H1 (cell line): Measurements from ENCODE around the gene DDX51. TPM values are rescaled to one million over a fixed set of nuclear protein-coding genes. Genes with fewer than 3 reads are reported as not detected.

Experiments
- CTCF ChIA-PET: fragments of 300-600 bp; sonication (Branson Sonifier 250); formaldehyde crosslinking; loops from one replicate; lab custom pipeline; 2021; ENCODE audit not compliant: partially characterized antibody; lab: Charles Lee
- POLR2A ChIA-PET: fragments of 300-600 bp; sonication (Branson Sonifier 250); formaldehyde crosslinking; loops from one replicate; lab custom pipeline; 2021; ENCODE audit warnings: inconsistent platforms; ENCODE audit not compliant: partially characterized antibody; lab: Charles Lee
- DNase-seq, 2 experiments: peaks; one replicate each; pipeline versions ENCODE4 v3.0.0 to v3.0.0-alpha.2; 2010 to 2022; ENCODE audit warnings: low spot score in 2 of 2, low read depth in 1 of 2, mixed read lengths in 1 of 2
- FAIRE-seq: peaks from 2 replicates; lab custom pipeline; 2011; peaks lifted over from hg19 to GRCh38; lab: Jason Lieb, UNC
- H2AFZ ChIP-seq: 2 replicates; pipeline ENCODE4 v1.8.1; 2012; ENCODE audit warnings: low read length, inconsistent platforms
- H2AK5ac ChIP-seq: 2 replicates; pipeline ENCODE4 v1.6.1; 2013; ENCODE audit warnings: low read depth, low read length
- H2BK120ac ChIP-seq: replicated peaks from 2 replicates; pipeline ENCODE3; 2013; ENCODE audit warnings: low read depth, low read length, inconsistent platforms
- H2BK12ac ChIP-seq: 2 replicates; pipeline ENCODE4 v1.6.1; 2013; ENCODE audit warnings: low read depth, low read length
- H2BK15ac ChIP-seq: 2 replicates; pipeline ENCODE4 v1.6.1; 2013; ENCODE audit warnings: low read length
- H2BK20ac ChIP-seq: 2 replicates; pipeline ENCODE4 v1.6.1; 2013; ENCODE audit warnings: low read length
- H2BK5ac ChIP-seq: 2 replicates; pipeline ENCODE4 v1.6.1; 2013; ENCODE audit warnings: low read depth, low read length
- H3K14ac ChIP-seq: 2 replicates; pipeline ENCODE4 v1.6.1; 2013; ENCODE audit warnings: inconsistent platforms; ENCODE audit not compliant: insufficient read length
- H3K18ac ChIP-seq: 2 replicates; pipeline ENCODE4 v1.6.1; 2013; ENCODE audit warnings: low read length; ENCODE audit errors: extremely low read depth
- H3K23ac ChIP-seq: 2 replicates; pipeline ENCODE4 v1.6.1; 2013; ENCODE audit warnings: inconsistent platforms; ENCODE audit not compliant: insufficient read length
- H3K23me2 ChIP-seq: 2 replicates; pipeline ENCODE4 v1.6.1; 2013; ENCODE audit warnings: low read depth, low read length
- H3K27ac ChIP-seq: 2 replicates; pipeline ENCODE4 v1.6.1; 2011; ENCODE audit warnings: low read depth, low read length, inconsistent platforms
- H3K27me3 ChIP-seq, 4 experiments: replicated peaks in 1 of 4; 1 replicate in 1 of 4; 2 replicates in 3 of 4; pipeline versions ENCODE4 v1.6.1 to v1.8.1; 2011 to 2013; ENCODE audit warnings: low read length in 3 of 4, mild to moderate bottlenecking in 3 of 4, inconsistent platforms in 2 of 4, mixed read lengths in 2 of 4, moderate library complexity in 1 of 4; ENCODE audit not compliant: control insufficient read depth in 3 of 4, insufficient read depth in 3 of 4; ENCODE audit errors: extremely low read depth in 1 of 4
- H3K36me3 ChIP-seq, 4 experiments: 2 replicates each; pipeline versions ENCODE4 v1.6.1 to v1.8.1; 2011 to 2013; ENCODE audit warnings: mild to moderate bottlenecking in 4 of 4, low read length in 3 of 4, moderate library complexity in 2 of 4, control low read depth in 1 of 4, inconsistent platforms in 1 of 4; ENCODE audit not compliant: insufficient read depth in 4 of 4, control insufficient read depth in 2 of 4
- H3K4ac ChIP-seq: replicated peaks from 2 replicates; pipeline ENCODE3; 2013; ENCODE audit warnings: low read length, low read depth, mixed read lengths, inconsistent platforms; ENCODE audit not compliant: insufficient read length
- H3K4me1 ChIP-seq, 4 experiments: replicated peaks in 1 of 4; 1 replicate in 1 of 4; 2 replicates in 3 of 4; pipeline versions ENCODE4 v1.6.1 to v1.8.1; 2011 to 2013; ENCODE audit warnings: low read length in 3 of 4, inconsistent platforms in 2 of 4, mixed read lengths in 1 of 4; ENCODE audit not compliant: insufficient read depth in 4 of 4, control insufficient read depth in 3 of 4
- H3K4me2 ChIP-seq, 2 experiments: 2 replicates each; pipeline versions ENCODE4 v1.6.1 to v1.8.1; 2011 to 2013; ENCODE audit warnings: low read depth in 2 of 2, low read length in 2 of 2, control low read depth in 1 of 2, inconsistent platforms in 1 of 2, mild to moderate bottlenecking in 1 of 2; ENCODE audit not compliant: insufficient read depth in 1 of 2
- H3K4me3 ChIP-seq, 4 experiments: fragments of 200-600, 300-600 bp in 1 of 4; sonication (generic), shearing (Covaris generic), sonication (Bioruptor Twin) in 1 of 4; 2 replicates each; pipeline versions ENCODE4 v1.5.1 to v1.8.1; 2011 to 2016; ENCODE audit warnings: low read length in 4 of 4, low read depth in 3 of 4, control low read depth in 2 of 4, inconsistent platforms in 2 of 4, mild to moderate bottlenecking in 2 of 4, mixed read lengths in 1 of 4, moderate library complexity in 1 of 4; ENCODE audit not compliant: insufficient read depth in 2 of 4; ENCODE audit errors: extremely low read depth in 1 of 4
- H3K56ac ChIP-seq: replicated peaks from 2 replicates; pipeline ENCODE3; 2013; ENCODE audit warnings: low read depth, mild to moderate bottlenecking, mixed read lengths, low read length, inconsistent platforms; ENCODE audit not compliant: insufficient read length
- H3K79me1 ChIP-seq: 2 replicates; pipeline ENCODE4 v1.6.1; 2013; ENCODE audit warnings: low read depth, low read length, control low read depth
- H3K79me2 ChIP-seq, 2 experiments: 2 replicates each; pipeline versions ENCODE4 v1.6.1 to v1.8.1; 2012 to 2013; ENCODE audit warnings: low read length in 2 of 2, mild to moderate bottlenecking in 2 of 2, inconsistent platforms in 1 of 2; ENCODE audit not compliant: insufficient read depth in 2 of 2, control insufficient read depth in 1 of 2
- H3K9ac ChIP-seq, 4 experiments: replicated peaks in 1 of 4; 1 replicate in 1 of 4; 2 replicates in 3 of 4; pipeline versions ENCODE4 v1.6.1 to v1.8.1; 2011 to 2013; ENCODE audit warnings: low read depth in 3 of 4, low read length in 3 of 4, control low read depth in 2 of 4, mild to moderate bottlenecking in 2 of 4, moderate library complexity in 2 of 4, inconsistent platforms in 1 of 4; ENCODE audit errors: extremely low read depth in 1 of 4
- H3K9me3 ChIP-seq, 2 experiments: 2 replicates each; pipeline versions ENCODE4 v1.6.1 to v1.8.1; 2012 to 2013; ENCODE audit warnings: mild to moderate bottlenecking in 2 of 2, moderate library complexity in 2 of 2, control low read depth in 1 of 2, inconsistent platforms in 1 of 2, low read depth in 1 of 2, low read length in 1 of 2, mixed read lengths in 1 of 2; ENCODE audit not compliant: insufficient read depth in 2 of 2
- H4K20me1 ChIP-seq, 2 experiments: replicated peaks in 1 of 2; 2 replicates each; pipeline versions ENCODE3 to v1.8.1; 2011 to 2013; ENCODE audit warnings: inconsistent platforms in 2 of 2, low read length in 2 of 2, mild to moderate bottlenecking in 1 of 2; ENCODE audit not compliant: insufficient read depth in 2 of 2, control insufficient read depth in 1 of 2
- H4K5ac ChIP-seq: 2 replicates; pipeline ENCODE4 v1.6.1; 2013; ENCODE audit warnings: low read length, low read depth, mixed read lengths, inconsistent platforms; ENCODE audit not compliant: insufficient read length
- H4K8ac ChIP-seq: 2 replicates; pipeline ENCODE4 v1.8.0; 2013; ENCODE audit warnings: mild to moderate bottlenecking, moderate library complexity, low read length, inconsistent platforms; ENCODE audit not compliant: insufficient read depth; ENCODE audit errors: extremely low read depth
- H4K91ac ChIP-seq: replicated peaks from 2 replicates; pipeline ENCODE3; 2013; ENCODE audit warnings: low read length, mixed read lengths, inconsistent platforms; ENCODE audit not compliant: insufficient read length
- RAD21 ChIP-seq, 2 experiments: IDR thresholded peaks in 1 of 2; conservative IDR thresholded peaks in 1 of 2; 2 replicates each; pipeline ENCODE4 v1.6.1; 2011; ENCODE audit warnings: low read depth in 2 of 2, low read length in 2 of 2, improper control_type of control experiment in 1 of 2, inconsistent platforms in 1 of 2, mild to moderate bottlenecking in 1 of 2, moderate library complexity in 1 of 2
- RBBP5 ChIP-seq: IDR thresholded peaks from 2 replicates; pipeline ENCODE4 v1.7.1; 2012; ENCODE audit warnings: low read depth, mild to moderate bottlenecking, inconsistent platforms, low read length, moderate library complexity, borderline replicate concordance
- RNF2 ChIP-seq: fragments of 200-900, 300-1000 bp; sonication (generic); IDR thresholded peaks from 2 replicates; pipeline ENCODE4 v1.7.1; 2016; ENCODE audit warnings: borderline replicate concordance, low read depth, mild to moderate bottlenecking, antibody characterized with exemption, low read length; ENCODE audit not compliant: poor library complexity, severe bottlenecking; ENCODE audit errors: missing control alignments
- WGBS, 2 experiments: shearing (Covaris generic) in 1 of 2; methylation state at CpG; one replicate each; pipeline versions ENCODE4 v1.1.6 to v1.1.7; 2013 to 2015; ENCODE audit warnings: low lambda C conversion rate in 2 of 2, mixed read lengths in 2 of 2, inconsistent platforms in 1 of 2, low coverage in 1 of 2, missing lambda C conversion rate in 1 of 2; ENCODE audit not compliant: insufficient replicate concordance in 2 of 2, insufficient coverage in 1 of 2, insufficient read length in 1 of 2; ENCODE audit errors: extremely low coverage in 1 of 2, missing lambda C conversion rate in 1 of 2; 5-methylcytosine and 5-hydroxymethylcytosine counted together
- polyA plus RNA-seq, 7 experiments: library from polyadenylated mRNA; depleted of rRNA in 3 of 7; stranded (reverse) in 5 of 7; unstranded in 2 of 7; fragments of >200 nt in 5 of 7; fragments of 200-250 nt in 2 of 7; gene quantifications; 1 replicate in 5 of 7; 2 replicates in 1 of 7; 4 replicates in 1 of 7; pipeline versions ENCODE4 v1.2.1 to v1.2.3, GENCODE V29; 2011 to 2013; ENCODE audit warnings: missing spikeins in 2 of 7, mixed read lengths in 2 of 7
- total RNA-seq: library from RNA; stranded (reverse); fragmentation: NEBNext Ultra II Directional; extraction: Animal tissue kit (Norgen Biotek cat#: 25700); gene quantifications from 2 replicates; pipeline ENCODE4 v1.2.1, GENCODE V29; 2021

The DDX51 gene
- total and polyA plus RNA-seq, 2 of the 8 experiments (the other 6 are each of a cell fraction or from before 2014, with no cell fraction given) = 11.2 to 24.4 TPM

GRCh38 chr12:132142679-132143335 is 1.3 kb downstream of the DDX51 start:
- CTCF ChIA-PET = interaction anchor here (0.6 to 2.0 kb wide), 6 partner anchors 9 to 32 kb away, joined by 3 to 6 read pairs (median 4); no protein-coding TSS in a partner anchor
- no peak overlapping the region for H2BK120ac ChIP-seq
- no peak overlapping the region for H4K5ac ChIP-seq
- no peak overlapping the region for H3K23ac ChIP-seq
- POLR2A ChIA-PET = interaction anchor here (2.1 kb wide), 1 partner anchor 9 kb away, joined by 15 read pairs; no protein-coding TSS in a partner anchor
- no peak overlapping the region for H3K14ac ChIP-seq
- H4K91ac ChIP-seq = no peak overlapping the region
- H2BK15ac ChIP-seq = no peak overlapping the region
- H3K23me2 ChIP-seq = peaks cover 13% of the 10 kb centered on the region; the same call in 1 of the 2 replicates
- FAIRE-seq = no peak
- H2BK5ac ChIP-seq = no peak overlapping the region
- H3K9ac ChIP-seq = no peak overlapping the region; a peak in 1 of 7 replicates
- H3K4me1 ChIP-seq = peaks cover 0 to 15% (median 4%) of the 10 kb centered on the region in 4 experiments; a peak in 5 of 7 replicates
- 87% methylated on average over 24 of the region's 24 CpGs; no CpG with 5 or more reads in 1 of the 2 experiments for WGBS, 2 experiments
- H2AK5ac ChIP-seq = peak overlapping the region; percentile 16; the same call in 1 of the 2 replicates
- H3K27ac ChIP-seq = no peak overlapping the region
- H3K79me2 ChIP-seq = peaks cover 4 to 44% of the 10 kb centered on the region in 2 experiments; a peak in 3 of 4 replicates
- H3K4ac ChIP-seq = no peak overlapping the region
- H3K79me1 ChIP-seq = peaks cover 30% of the 10 kb centered on the region
- H4K8ac ChIP-seq = peak overlapping the region; percentile 95
- peaks cover 12 to 40% (median 30%) of the 10 kb centered on the region in 4 experiments; a peak in 6 of 8 replicates for H3K36me3 ChIP-seq
- peaks cover 11 to 25% of the 10 kb centered on the region in 2 experiments for H4K20me1 ChIP-seq
- no peaks in the 10 kb centered on the region for H3K27me3 ChIP-seq
- no peak for DNase-seq
- H3K4me3 ChIP-seq = peak overlapping the region; percentile 83 to 96 (median 88)
- H2AFZ ChIP-seq = no peak overlapping the region
- no peak overlapping the region for H3K56ac ChIP-seq
- TF ChIP-seq RNF2 = no peak
- no peak for TF ChIP-seq RAD21 (IDR thresholded peaks at IDR 0.05 in 1 of 2, conservative IDR thresholded peaks at IDR 0.05 in 1 of 2; ENCODE audit: low read depth in 2 of 2, low read length in 2 of 2)
- TF ChIP-seq RBBP5 = no peak
- H2BK12ac ChIP-seq = no peak overlapping the region
- H3K4me2 ChIP-seq = peak overlapping the region; percentile 70 to 77
- no peak overlapping the region for H2BK20ac ChIP-seq
- no peak overlapping the region for H3K18ac ChIP-seq
- no peaks in the 10 kb centered on the region for H3K9me3 ChIP-seq
